Thyroid gland (tissue), 4 donors: Measurements from ENCODE around the gene THBS3.

Source experiments
- POLR2A ChIP-seq, 2 donors: fragments of 450-650 bp; IDR thresholded peaks; one replicate each; pipeline ENCODE4 v1.6.1; 2017; ENCODE audit warnings: antibody characterized with exemption in 2 of 2, mild to moderate bottlenecking in 2 of 2, moderate library complexity in 1 of 2
- TF ChIP-seq, protein P1 (sequence below), 6 experiments: fragments of 200-600 bp in 3 of 6; fragments of 450-650 bp in 3 of 6; sonication (generic) in 3 of 6; IDR thresholded peaks; one replicate each; pipeline ENCODE4 v1.5.1; 2016 to 2019; ENCODE audit warnings: antibody characterized with exemption in 6 of 6, mild to moderate bottlenecking in 2 of 6, inconsistent platforms in 1 of 6, moderate library complexity in 1 of 6

GRCh38 chr1:155226188-155226909, 18.7 kb upstream of the THBS3 start:
- TF ChIP-seq, protein P1, sequence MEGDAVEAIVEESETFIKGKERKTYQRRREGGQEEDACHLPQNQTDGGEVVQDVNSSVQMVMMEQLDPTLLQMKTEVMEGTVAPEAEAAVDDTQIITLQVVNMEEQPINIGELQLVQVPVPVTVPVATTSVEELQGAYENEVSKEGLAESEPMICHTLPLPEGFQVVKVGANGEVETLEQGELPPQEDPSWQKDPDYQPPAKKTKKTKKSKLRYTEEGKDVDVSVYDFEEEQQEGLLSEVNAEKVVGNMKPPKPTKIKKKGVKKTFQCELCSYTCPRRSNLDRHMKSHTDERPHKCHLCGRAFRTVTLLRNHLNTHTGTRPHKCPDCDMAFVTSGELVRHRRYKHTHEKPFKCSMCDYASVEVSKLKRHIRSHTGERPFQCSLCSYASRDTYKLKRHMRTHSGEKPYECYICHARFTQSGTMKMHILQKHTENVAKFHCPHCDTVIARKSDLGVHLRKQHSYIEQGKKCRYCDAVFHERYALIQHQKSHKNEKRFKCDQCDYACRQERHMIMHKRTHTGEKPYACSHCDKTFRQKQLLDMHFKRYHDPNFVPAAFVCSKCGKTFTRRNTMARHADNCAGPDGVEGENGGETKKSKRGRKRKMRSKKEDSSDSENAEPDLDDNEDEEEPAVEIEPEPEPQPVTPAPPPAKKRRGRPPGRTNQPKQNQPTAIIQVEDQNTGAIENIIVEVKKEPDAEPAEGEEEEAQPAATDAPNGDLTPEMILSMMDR (IDR thresholded peaks at IDR 0.05), result peak in 4 of 6 experiments; percentile 39 to 63 (median 43)
- no peak for TF ChIP-seq POLR2A (IDR thresholded peaks at IDR 0.05)
